ENCODE measurements around the gene SNAI1.
A peak's percentile ranks its signal among the peaks of the same experiment; 100 is the strongest.
"Not testable (repeated sequence)": the region's sequence is repeated elsewhere in the genome, so short reads cannot be mapped to it uniquely, and the experiment has no call there.

Gene SNAI1

DNA sequence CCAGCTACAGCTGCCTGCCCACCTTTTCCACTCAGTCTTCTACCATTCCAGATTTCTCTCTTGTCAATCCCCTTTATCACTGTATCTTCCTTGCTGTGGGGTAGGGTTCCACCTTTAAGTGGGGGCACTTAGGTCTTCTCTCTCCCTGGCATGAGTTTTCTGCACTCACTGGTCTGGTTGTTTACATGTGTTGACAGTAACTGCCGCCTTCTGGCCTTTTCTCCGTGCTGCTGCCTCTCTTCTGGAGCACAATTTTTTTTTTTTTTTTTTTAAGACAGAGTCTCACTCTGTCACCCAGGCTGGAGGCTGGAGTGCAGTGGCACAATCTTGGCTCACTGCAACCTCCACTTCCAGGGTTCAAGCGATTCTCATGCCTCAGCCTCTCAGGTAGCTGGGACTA is 34.6 kb upstream of the SNAI1 start:
- Histone ChIP-seq H3K27me3 (ENCODE audit: control insufficient read depth, insufficient read depth, low read length) (no peaks in the 10 kb centered on the region), H3K9ac (ENCODE audit: low read length) (no peak overlapping the region), H3K9me3 (ENCODE audit: control insufficient read depth, low read depth, low read length) (no peaks in the 10 kb centered on the region), H3K4me3 (ENCODE audit: low read length) (no peak overlapping the region), H3K27ac (ENCODE audit: low read length) (no peak overlapping the region), H3K4me1 (ENCODE audit: control insufficient read depth, low read depth, low read length) (no peaks in the 10 kb centered on the region), H3K36me3 (ENCODE audit: control insufficient read depth, low read depth, low read length) (peaks cover 65% of the 10 kb centered on the region)

DNA sequence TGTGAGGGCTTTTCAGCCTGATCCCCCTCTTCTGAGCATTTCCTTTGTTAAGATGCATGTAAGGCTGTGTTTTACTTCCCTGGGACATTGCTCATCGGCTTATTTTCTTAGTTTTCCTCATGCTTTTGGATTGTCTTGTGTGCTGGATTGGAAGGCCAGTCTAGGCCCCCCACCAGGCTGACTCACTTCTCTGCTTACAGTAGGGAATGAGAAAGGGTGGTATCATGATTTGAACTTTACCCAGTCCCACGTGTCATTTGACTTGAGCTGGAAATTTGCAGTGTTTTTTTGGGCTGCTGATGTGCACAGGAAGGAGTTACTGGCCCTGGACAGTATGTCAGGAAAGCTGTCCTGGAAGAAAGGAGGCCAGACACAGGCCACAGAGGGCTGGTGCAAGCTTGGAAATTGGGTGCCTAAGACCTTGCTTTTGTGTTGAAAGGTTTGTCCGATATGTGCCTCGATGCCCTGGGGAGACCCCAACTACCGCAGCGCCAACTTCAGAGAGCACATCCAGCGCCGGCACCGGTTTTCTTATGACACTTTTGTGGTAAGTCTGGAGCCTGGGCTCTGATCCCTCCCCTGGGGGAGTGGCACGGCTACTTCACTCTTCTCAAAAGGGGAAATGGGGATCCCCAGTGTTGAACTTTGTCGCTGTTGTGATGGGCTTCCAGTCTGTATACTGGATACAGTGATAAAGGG is 33.8 kb upstream of the SNAI1 start:
- H3K9me3 ChIP-seq (ENCODE audit: control insufficient read depth, low read depth, low read length), result no peaks in the 10 kb centered on the region
- no peak overlapping the region for H3K9ac ChIP-seq (ENCODE audit: low read length)
- no peaks in the 10 kb centered on the region for H3K27me3 ChIP-seq (ENCODE audit: control insufficient read depth, insufficient read depth, low read length)
- no peak overlapping the region for H3K27ac ChIP-seq (ENCODE audit: low read length)
- H3K36me3 ChIP-seq (ENCODE audit: control insufficient read depth, low read depth, low read length), result peaks cover 62% of the 10 kb centered on the region
- H3K4me1 ChIP-seq (ENCODE audit: control insufficient read depth, low read depth, low read length), result no peaks in the 10 kb centered on the region
- no peak overlapping the region for H3K4me3 ChIP-seq (ENCODE audit: low read length)

DNA sequence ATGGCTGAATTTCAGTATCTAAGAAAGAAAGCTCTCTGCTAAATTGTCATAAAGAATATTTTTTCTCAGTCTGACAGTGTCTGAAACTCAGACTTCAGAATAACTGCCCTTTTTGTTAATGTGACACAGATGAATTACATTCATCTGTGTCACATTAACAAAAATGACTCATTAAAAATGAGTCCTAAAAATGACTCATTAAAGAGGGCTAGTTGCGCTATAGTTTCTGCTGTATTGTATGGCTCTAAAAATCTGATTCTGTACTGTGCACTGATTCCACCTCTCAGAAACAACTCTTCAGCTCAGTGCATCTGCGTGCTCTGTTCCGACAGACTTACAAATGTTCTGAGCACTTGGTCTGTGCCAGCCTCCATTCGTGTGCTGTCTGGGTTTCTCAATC is 31.6 kb upstream of the SNAI1 start:
- H3K27ac ChIP-seq (ENCODE audit: low read length), result no peak overlapping the region
- H3K9ac ChIP-seq (ENCODE audit: low read length), result no peak overlapping the region
- peaks cover 55% of the 10 kb centered on the region for H3K36me3 ChIP-seq (ENCODE audit: control insufficient read depth, low read depth, low read length)
- no peaks in the 10 kb centered on the region for H3K9me3 ChIP-seq (ENCODE audit: control insufficient read depth, low read depth, low read length)
- H3K4me1 ChIP-seq (ENCODE audit: control insufficient read depth, low read depth, low read length), result no peaks in the 10 kb centered on the region
- H3K4me3 ChIP-seq (ENCODE audit: low read length), result no peak overlapping the region
- H3K27me3 ChIP-seq (ENCODE audit: control insufficient read depth, insufficient read depth, low read length), result no peaks in the 10 kb centered on the region

DNA sequence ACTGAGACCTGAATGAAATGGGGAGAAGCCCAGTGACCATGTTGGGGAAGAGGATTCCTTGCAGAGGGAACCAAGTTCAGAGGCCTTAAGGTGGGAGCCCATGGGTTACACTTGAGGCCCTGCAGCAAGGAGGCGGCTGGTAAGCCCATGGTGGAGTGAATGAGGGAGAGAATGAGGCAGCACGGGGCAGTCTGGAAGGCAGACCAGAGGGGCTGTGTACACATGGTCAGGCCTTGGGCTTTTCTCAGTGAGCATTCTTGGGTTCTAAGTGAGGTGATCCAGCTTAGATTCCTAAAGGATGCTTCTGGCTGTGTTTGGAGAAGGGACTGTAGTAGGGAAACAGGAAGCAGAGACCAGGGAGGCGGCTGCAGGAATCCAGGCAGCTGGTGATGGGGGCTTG is 27.6 kb upstream of the SNAI1 start:
- no peak overlapping the region for H3K9ac ChIP-seq (ENCODE audit: low read length)
- H3K4me3 ChIP-seq (ENCODE audit: low read length), result no peak overlapping the region
- H3K9me3 ChIP-seq (ENCODE audit: control insufficient read depth, low read depth, low read length), result no peaks in the 10 kb centered on the region
- H3K27ac ChIP-seq (ENCODE audit: low read length), result no peak overlapping the region
- peaks cover 36% of the 10 kb centered on the region for H3K36me3 ChIP-seq (ENCODE audit: control insufficient read depth, low read depth, low read length)
- no peaks in the 10 kb centered on the region for H3K27me3 ChIP-seq (ENCODE audit: control insufficient read depth, insufficient read depth, low read length)
- no peaks in the 10 kb centered on the region for H3K4me1 ChIP-seq (ENCODE audit: control insufficient read depth, low read depth, low read length)

DNA sequence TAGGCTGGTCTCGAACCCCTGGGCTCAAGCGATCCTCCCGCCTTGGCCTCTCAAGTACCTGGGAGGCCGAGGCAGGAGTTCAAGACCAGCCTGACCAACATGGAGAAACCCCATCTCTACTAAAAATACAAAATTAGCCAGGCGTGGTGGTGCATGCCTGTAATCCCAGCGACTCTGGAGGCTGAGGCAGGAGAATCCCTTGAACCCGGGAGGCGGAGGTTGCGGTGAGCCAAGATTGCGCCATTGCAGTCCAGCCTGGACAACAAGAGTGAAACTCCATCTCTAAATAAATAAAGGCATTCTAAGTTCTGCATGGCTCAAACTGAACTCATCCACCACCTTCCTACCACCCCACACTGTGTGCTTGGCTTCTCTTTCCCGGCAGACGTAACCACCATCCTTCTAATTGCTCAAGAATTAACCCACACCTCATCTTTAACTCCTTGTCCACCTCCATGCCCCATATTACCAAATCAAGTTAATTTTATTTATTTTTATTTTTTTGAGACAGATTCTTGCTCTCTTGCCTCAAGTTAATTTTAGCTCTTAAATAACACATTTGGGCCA is 26.9 kb upstream of the SNAI1 start:
- peaks cover 29% of the 10 kb centered on the region for H3K36me3 ChIP-seq (ENCODE audit: control insufficient read depth, low read depth, low read length)

DNA sequence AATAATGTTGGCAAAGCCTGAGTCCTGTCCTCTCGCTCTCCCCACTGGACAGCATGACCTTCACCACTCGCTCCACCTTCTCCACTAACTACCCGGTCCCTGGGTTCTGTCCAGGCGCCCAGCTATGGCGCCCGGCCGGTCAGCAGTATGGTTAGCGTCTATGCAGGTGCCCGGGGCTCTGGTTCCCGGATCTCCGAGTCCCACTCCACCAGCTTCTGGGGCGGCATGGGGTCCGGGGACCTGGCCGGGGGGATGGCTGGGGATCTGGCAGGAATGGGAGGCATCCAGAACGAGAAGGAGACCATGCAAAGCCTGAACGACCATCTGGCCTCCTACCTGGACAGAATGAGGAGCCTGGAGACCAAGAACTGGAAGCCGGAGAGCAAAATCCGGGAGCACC is 26.1 kb upstream of the SNAI1 start:
- no peaks in the 10 kb centered on the region for H3K27me3 ChIP-seq (ENCODE audit: control insufficient read depth, insufficient read depth, low read length)
- no peak overlapping the region for H3K27ac ChIP-seq (ENCODE audit: low read length)
- no peak overlapping the region for H3K4me3 ChIP-seq (ENCODE audit: low read length)
- H3K36me3 ChIP-seq (ENCODE audit: control insufficient read depth, low read depth, low read length), result peaks cover 22% of the 10 kb centered on the region
- no peak overlapping the region for H3K9ac ChIP-seq (ENCODE audit: low read length)
- no peaks in the 10 kb centered on the region for H3K4me1 ChIP-seq (ENCODE audit: control insufficient read depth, low read depth, low read length)
- H3K9me3 ChIP-seq (ENCODE audit: control insufficient read depth, low read depth, low read length), result no peaks in the 10 kb centered on the region

More for the DNA sequence above, 26.9 kb upstream of the SNAI1 start:
- H3K9me3 ChIP-seq (ENCODE audit: control insufficient read depth, low read depth, low read length); H3K9ac ChIP-seq (ENCODE audit: low read length); H3K4me1 ChIP-seq (ENCODE audit: control insufficient read depth, low read depth, low read length); H3K27me3 ChIP-seq (ENCODE audit: control insufficient read depth, insufficient read depth, low read length); H3K27ac ChIP-seq (ENCODE audit: low read length); H3K4me3 ChIP-seq (ENCODE audit: low read length): not testable (repeated sequence)

DNA sequence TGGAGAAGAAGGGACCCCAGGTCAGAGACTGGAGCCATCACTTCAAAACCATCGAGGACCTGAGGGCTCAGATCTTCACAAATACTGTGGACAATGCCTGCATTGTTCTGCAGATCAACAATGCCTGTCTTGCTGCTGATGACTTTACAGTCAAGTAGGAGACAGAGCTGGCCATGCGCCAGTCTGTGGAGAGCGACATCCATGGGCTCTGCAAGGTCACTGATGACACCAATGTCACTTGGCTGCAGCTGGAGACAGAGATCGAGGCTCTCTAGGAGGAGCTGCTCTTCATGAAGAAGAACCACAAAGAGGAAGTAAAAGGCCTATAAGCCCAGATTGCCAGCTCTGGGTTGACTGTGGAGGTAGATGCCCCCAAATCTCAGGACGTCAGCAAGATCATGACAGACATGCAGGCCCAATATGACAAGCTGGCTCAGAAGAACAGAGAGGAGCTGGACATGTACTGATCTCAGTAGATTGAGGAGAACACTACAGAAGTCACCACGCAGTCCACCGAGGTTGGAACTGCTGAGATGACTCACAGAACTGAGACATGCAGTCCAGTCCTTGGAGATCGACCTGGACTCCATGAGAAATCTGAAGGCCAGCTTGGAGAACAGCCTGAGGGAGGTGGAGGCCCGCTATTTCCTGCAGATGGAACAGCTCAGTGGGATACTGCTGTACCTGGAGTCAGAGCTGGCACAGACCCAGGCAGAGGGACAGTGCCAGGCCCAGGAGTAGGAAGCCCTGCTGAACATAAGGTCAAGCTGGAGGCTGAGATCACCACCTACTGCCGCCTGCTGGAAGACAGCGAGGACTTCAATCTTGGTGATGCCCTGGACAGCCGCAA is 25.5 kb upstream of the SNAI1 start:
- H3K4me3 ChIP-seq (ENCODE audit: low read length); H3K27ac ChIP-seq (ENCODE audit: low read length): not testable (repeated sequence)
- H3K36me3 ChIP-seq (ENCODE audit: control insufficient read depth, low read depth, low read length), result peaks cover 16% of the 10 kb centered on the region

DNA sequence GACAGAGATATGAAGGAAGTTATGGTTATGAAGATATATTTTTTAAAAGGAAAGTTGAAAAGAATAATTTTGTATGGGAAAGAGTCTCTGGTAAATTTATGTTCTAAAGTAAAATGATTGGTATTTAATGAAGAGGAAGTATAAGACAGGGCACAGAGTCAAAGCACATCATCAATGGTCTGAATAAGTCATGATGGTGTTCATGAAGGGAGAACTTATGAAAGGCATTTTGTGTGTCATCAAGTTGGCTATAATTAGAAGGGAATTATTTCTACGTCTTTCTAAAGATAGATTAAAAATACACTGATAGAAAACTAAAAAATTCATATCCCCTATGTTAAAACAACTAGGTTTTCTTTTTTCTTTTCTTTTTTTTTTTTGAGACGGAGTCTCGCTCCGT is 21.4 kb upstream of the SNAI1 start:
- H3K27ac ChIP-seq (ENCODE audit: low read length), result no peak overlapping the region
- H3K27me3 ChIP-seq (ENCODE audit: control insufficient read depth, insufficient read depth, low read length), result no peaks in the 10 kb centered on the region
- no peaks in the 10 kb centered on the region for H3K36me3 ChIP-seq (ENCODE audit: control insufficient read depth, low read depth, low read length)
- no peak overlapping the region for H3K9ac ChIP-seq (ENCODE audit: low read length)
- H3K4me1 ChIP-seq (ENCODE audit: control insufficient read depth, low read depth, low read length), result peaks cover 6% of the 10 kb centered on the region
- no peak overlapping the region for H3K4me3 ChIP-seq (ENCODE audit: low read length)
- H3K9me3 ChIP-seq (ENCODE audit: control insufficient read depth, low read depth, low read length), result no peaks in the 10 kb centered on the region

More for the DNA sequence above, 25.5 kb upstream of the SNAI1 start:
- not testable (repeated sequence) for H3K4me1 ChIP-seq (ENCODE audit: control insufficient read depth, low read depth, low read length); H3K9ac ChIP-seq (ENCODE audit: low read length); H3K9me3 ChIP-seq (ENCODE audit: control insufficient read depth, low read depth, low read length); H3K27me3 ChIP-seq (ENCODE audit: control insufficient read depth, insufficient read depth, low read length)

DNA sequence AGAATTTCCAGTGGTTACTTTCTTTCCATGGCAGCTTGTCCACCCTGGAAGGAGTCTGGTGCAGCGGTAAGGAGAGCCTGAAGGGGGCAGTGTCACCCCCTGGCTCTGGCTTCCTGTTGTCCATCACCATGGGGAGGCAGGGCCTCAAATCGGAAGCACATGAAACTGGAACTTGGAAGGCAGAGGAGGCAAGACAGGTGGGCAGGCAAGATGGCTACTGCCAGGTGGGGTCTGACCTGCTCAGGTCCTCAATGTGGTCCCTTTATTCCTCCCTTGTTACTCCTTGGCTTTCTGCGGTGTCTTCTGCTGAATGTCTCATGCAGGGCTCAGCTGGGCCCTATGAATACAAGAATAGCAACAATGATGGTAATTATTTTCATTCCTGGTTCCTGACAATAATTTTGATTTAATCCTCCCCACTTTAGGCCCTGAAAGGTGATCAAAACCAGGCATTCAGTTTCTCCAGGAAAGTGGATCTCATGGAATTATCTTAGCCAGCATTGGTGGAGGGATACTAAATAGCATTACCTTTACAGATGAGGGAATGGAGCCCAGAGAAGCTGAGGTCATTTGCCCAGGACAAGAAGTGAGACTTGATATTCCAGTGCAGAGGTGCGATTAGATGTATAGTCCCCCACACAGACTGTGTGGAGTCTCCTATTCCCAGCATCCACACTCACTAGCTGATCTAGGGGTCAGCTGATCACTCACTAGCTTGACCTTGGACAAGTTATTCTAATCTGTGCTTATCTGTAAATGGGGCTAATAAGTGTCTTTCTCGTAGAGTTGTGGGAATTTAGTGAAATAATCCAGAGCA is 17.6 kb upstream of the SNAI1 start:
- no peaks in the 10 kb centered on the region for H3K36me3 ChIP-seq (ENCODE audit: control insufficient read depth, low read depth, low read length)
- no peak overlapping the region for H3K9ac ChIP-seq (ENCODE audit: low read length)
- H3K4me3 ChIP-seq (ENCODE audit: low read length), result no peak overlapping the region
- no peaks in the 10 kb centered on the region for H3K9me3 ChIP-seq (ENCODE audit: control insufficient read depth, low read depth, low read length)
- H3K27ac ChIP-seq (ENCODE audit: low read length), result peak overlapping the region; percentile 16
- no peaks in the 10 kb centered on the region for H3K27me3 ChIP-seq (ENCODE audit: control insufficient read depth, insufficient read depth, low read length)
- peaks cover 6% of the 10 kb centered on the region for H3K4me1 ChIP-seq (ENCODE audit: control insufficient read depth, low read depth, low read length)

DNA sequence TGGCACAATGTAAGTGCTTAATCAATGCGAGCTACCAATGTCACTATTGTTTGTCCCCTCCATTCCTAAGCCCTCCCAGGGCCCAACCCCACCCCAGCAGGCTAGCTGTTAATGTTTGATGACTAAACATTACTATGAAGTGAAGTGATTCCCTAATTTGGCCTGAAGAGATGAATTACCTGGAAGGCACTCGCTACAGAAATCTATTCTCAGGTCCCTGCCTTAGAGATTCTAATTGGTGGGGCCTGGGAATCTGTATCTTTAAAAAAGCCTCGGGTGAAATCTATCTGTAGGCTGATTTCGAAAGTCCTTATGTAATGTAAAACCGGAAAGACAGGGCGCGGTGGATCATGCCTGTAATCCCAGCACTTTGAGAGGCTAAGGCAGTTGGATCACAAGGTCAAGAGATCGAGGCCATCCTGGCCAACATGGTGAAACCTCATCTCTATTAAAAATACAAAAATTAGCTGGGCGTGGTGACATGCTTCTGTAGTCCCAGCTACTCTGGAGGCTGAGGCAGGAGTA is 16.9 kb upstream of the SNAI1 start:
- no peaks in the 10 kb centered on the region for H3K27me3 ChIP-seq (ENCODE audit: control insufficient read depth, insufficient read depth, low read length)

DNA sequence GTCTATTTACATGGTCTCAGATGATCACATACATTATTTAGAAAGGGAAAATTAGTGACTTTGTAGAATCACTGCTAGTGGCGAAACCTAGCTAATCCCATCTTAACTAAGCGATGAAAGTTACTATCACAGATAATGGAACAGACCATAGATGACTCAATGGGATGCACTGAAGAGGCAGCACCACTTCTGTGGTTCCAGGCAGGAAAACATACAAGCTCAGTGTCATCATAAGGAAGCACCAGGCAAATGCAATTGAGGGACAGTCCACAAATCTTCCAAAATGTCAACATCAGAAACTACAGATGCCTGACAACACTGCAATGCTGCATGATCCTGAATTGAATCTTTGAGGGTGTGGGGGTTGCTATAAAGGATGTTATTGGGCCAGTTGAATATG is 15.9 kb upstream of the SNAI1 start:
- Histone ChIP-seq H3K27ac (ENCODE audit: low read length) (no peak overlapping the region), H3K9me3 (ENCODE audit: control insufficient read depth, low read depth, low read length) (no peaks in the 10 kb centered on the region), H3K4me3 (ENCODE audit: low read length) (no peak overlapping the region), H3K36me3 (ENCODE audit: control insufficient read depth, low read depth, low read length) (no peaks in the 10 kb centered on the region), H3K9ac (ENCODE audit: low read length) (no peak overlapping the region), H3K27me3 (ENCODE audit: control insufficient read depth, insufficient read depth, low read length) (no peaks in the 10 kb centered on the region), H3K4me1 (ENCODE audit: control insufficient read depth, low read depth, low read length) (peaks cover 6% of the 10 kb centered on the region)

More for the DNA sequence above, 16.9 kb upstream of the SNAI1 start:
- Histone ChIP-seq H3K36me3 (ENCODE audit: control insufficient read depth, low read depth, low read length) (no peaks in the 10 kb centered on the region), H3K9ac (ENCODE audit: low read length) (no peak overlapping the region), H3K4me1 (ENCODE audit: control insufficient read depth, low read depth, low read length) (peaks cover 6% of the 10 kb centered on the region), H3K27ac (ENCODE audit: low read length) (no peak overlapping the region), H3K9me3 (ENCODE audit: control insufficient read depth, low read depth, low read length) (no peaks in the 10 kb centered on the region), H3K4me3 (ENCODE audit: low read length) (no peak overlapping the region)
